ACC112 (cell line): ENCODE data around the gene F12.
"Not testable (repeated sequence)": the region's sequence is repeated elsewhere in the genome, so short reads cannot be mapped to it uniquely, and the experiment has no call there.

Source experiments
- H2AFZ ChIP-seq: fragments of 200-600 bp; sonication (generic); one replicate; pipeline ENCODE4 v1.6.0; 2017; ENCODE audit warnings: antibody characterized with exemption, low read length; ENCODE audit not compliant: unreplicated experiment
- H3K27ac ChIP-seq: fragments of 200-600 bp; sonication (generic); 2 replicates; pipeline ENCODE4 v1.5.1; 2014; ENCODE audit warnings: low read depth, mild to moderate bottlenecking, antibody characterized with exemption, low read length, moderate library complexity
- H3K27me3 ChIP-seq: fragments of 200-600 bp; sonication (generic); 2 replicates; pipeline ENCODE4 v1.6.1; 2014; ENCODE audit warnings: mild to moderate bottlenecking, antibody characterized with exemption, low read length, moderate library complexity, mixed read lengths; ENCODE audit not compliant: insufficient read depth
- H3K36me3 ChIP-seq: fragments of 200-600 bp; sonication (generic); 2 replicates; pipeline ENCODE4 v1.6.1; 2016; ENCODE audit warnings: mild to moderate bottlenecking, antibody characterized with exemption, low read length, moderate library complexity, mixed read lengths; ENCODE audit not compliant: insufficient read depth
- H3K4me1 ChIP-seq: fragments of 200-600 bp; sonication (generic); one replicate; pipeline ENCODE4 v1.6.1; 2016; ENCODE audit warnings: low read length, mixed read lengths; ENCODE audit not compliant: insufficient read depth, unreplicated experiment, control insufficient read depth
- H3K4me3 ChIP-seq: fragments of 200-600 bp; sonication (generic); 2 replicates; pipeline ENCODE4 v1.5.1; 2014; ENCODE audit warnings: mild to moderate bottlenecking, low read depth, low read length
- H3K79me2 ChIP-seq: fragments of 200-600 bp; sonication (generic); one replicate; pipeline ENCODE4 v1.6.0; 2016; ENCODE audit warnings: low read length; ENCODE audit not compliant: control insufficient read depth, unreplicated experiment, insufficient read depth

Gene F12

DNA sequence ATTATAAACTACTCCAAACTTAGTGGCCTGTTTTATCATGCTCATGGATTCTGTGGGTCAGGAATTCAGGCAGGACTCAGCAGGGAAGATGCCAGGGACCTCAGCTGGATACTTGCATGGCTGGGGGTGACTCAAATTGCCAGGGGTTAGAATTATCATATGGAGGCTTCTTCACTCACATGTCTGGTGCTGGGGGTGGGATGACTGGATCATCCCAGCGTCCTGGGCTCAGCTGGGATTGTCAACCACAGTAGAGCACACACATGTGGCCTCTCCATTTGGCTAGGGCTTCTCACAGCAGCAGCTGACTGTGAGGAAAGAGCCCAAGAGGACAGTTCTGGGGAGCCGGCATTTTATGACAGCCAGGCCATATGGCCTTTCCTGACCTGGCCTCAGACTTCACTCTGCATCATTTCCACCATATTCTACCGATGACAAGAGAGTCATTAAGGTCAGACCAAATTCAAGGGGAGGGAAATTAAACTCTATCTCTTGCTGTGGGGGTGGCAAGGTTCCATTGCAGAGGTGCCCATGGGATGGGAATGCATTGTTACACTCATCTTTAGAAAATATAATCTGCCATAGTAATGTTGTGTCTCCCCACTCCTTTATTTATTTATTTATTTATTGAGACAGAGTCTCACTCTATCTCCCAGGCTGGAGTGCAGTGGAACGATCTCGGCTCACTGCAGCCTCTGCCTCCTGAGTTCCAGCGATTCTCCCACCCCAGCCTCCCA lies 11.9 kb upstream of the F12 start:
- H2AFZ ChIP-seq, result no peak overlapping the region
- peaks cover 5% of the 10 kb centered on the region for H3K4me1 ChIP-seq
- H3K4me3 ChIP-seq, result no peak overlapping the region
- H3K36me3 ChIP-seq, result no peaks in the 10 kb centered on the region
- H3K27ac ChIP-seq, result no peak overlapping the region
- no peaks in the 10 kb centered on the region for H3K27me3 ChIP-seq
- H3K79me2 ChIP-seq, result no peaks in the 10 kb centered on the region

DNA sequence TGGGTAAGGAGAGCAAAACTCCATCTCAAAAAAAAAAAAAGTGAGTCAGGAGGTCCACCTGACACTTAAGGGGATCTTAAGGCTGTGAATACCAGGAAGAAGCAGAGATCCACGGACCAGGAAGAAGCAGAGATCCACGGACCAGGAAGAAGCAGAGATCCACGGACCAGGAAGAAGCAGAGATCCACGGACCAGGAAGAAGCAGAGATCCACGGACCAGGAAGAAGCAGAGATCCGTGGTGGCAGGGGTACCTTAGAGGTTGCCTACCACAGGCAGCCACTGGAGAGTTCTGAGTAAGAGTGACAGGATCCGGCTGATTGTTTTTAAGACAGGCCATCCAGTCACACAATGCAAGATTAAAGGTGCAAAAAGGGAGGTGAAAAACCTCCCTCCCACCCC lies 11.1 kb upstream of the F12 start:
- H3K4me1 ChIP-seq, H3K27ac ChIP-seq, H3K27me3 ChIP-seq, H3K79me2 ChIP-seq, H3K36me3 ChIP-seq, H3K4me3 ChIP-seq, H2AFZ ChIP-seq: not testable (repeated sequence)

DNA sequence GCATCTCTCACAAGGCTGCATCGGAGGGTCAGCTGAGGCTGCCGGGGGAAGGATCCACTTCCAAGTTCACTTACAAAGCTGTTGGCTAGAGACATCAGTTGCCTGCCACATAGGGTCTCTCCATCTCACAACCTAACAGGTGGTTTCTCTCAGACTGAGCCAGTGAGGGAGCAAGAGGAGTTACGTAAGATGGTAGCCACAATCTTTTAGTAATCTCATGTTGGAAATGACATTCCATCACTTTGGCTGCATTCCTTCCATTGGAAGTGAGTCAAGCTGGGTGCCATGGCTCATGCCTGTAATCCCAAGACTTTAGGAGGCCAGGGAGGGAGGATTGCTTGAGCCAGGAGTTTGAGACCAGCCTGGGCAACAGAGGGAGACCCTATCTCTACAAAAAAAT lies 9.7 kb upstream of the F12 start:
- Histone ChIP-seq H3K27me3 (no peaks in the 10 kb centered on the region), H3K79me2 (no peaks in the 10 kb centered on the region), H3K4me3 (no peak overlapping the region), H2AFZ (no peak overlapping the region), H3K27ac (no peak overlapping the region), H3K36me3 (no peaks in the 10 kb centered on the region), H3K4me1 (no peaks in the 10 kb centered on the region)

DNA sequence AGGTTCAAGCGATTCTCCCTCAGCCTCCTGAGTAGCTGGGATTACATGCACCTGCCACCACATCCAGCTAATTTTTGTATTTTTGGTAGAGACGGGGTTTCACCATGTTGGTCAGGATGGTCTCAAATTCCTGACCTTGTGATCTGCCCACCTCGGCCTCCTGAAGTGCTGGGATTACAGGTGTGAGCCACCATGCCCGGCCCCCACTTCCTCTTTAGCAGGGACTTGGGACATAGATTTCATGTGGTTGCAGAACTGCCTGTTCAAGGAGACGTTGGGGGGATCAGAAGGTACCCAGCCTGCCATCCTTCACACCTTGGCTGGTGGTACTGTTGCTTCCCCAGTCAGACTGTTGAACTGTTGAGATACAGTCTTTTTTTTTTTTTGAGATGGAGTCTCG lies 7.7 kb upstream of the F12 start:
- not testable (repeated sequence) for H3K27ac ChIP-seq, H3K4me3 ChIP-seq, H2AFZ ChIP-seq, H3K4me1 ChIP-seq, H3K79me2 ChIP-seq, H3K27me3 ChIP-seq, H3K36me3 ChIP-seq

DNA sequence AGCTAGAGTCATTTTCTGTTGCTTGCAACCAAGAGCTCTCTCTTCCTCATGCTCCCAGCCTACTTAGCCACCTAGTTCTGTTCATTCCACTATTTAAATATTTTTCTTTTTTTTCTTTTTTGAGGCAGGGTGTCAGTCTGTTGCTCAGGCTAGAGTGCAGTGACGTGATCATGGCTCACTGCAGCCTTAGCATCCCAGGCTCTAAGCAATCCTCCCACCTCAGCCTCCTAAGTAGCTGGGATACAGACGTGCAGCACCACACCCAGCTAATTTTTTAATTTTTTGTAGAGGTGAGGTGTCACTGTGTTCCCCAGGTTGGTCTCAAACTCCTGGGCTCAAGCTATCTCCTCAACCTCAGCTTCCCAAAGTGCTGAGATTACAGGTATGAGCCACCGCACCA lies 5.1 kb upstream of the F12 start:
- Histone ChIP-seq H3K4me3 (no peak overlapping the region), H3K27me3 (no peaks in the 10 kb centered on the region), H3K36me3 (no peaks in the 10 kb centered on the region), H2AFZ (no peak overlapping the region), H3K27ac (no peak overlapping the region), H3K79me2 (no peaks in the 10 kb centered on the region), H3K4me1 (no peaks in the 10 kb centered on the region)

DNA sequence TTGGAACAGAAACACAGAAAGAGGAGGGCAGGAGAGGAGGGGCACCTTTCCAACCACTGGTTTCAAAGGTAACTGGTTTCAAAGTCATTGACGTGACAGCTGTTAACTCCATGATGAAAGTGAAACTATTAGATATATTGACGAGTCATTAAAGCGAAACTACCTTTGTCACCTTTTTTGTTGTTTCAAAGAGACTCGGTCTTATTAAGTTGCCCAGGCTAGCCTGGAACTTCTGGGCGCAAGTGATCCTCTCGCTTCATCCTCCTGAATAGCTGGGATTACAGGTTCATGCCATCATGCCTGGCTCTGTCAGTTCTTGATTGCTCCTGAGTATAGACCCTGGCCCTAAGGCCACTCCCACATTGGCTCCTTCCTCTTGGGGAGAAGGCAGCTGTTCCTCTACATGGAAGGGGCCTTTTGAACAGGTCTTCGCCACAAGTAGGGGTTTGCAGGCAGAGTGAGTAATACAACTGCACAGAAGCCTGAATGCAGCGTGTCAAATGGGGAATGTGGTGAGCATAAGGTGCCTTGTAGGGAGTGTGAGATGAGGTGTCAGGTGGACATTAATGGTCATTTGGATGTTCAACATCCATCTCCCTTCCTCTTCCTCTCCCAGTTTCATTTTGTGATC lies 3.4 kb upstream of the F12 start:
- H3K4me1 ChIP-seq, result no peaks in the 10 kb centered on the region
- no peak overlapping the region for H3K4me3 ChIP-seq
- H3K27ac ChIP-seq, result no peak overlapping the region
- no peak overlapping the region for H2AFZ ChIP-seq
- no peaks in the 10 kb centered on the region for H3K36me3 ChIP-seq
- no peaks in the 10 kb centered on the region for H3K79me2 ChIP-seq
- H3K27me3 ChIP-seq, result no peaks in the 10 kb centered on the region

DNA sequence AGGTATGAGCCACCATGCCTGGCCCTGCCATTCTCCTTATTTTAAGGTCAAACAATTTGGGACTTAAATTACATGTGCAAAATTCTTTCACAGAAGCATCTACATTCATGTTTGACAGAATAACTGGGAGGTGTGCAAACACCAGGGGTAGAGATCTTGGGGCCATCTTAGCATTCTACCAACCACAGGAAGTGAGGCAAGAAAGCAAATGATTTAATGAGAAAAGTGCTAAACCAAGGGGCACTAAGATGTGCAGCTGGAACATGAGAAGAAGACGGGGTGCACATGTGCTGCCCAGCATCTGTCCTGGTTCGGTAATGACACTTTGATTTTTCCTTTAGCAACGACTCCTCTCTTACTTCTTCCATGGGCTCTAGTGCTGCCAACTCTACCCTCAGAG lies 1.2 kb upstream of the F12 start:
- Histone ChIP-seq H3K36me3 (no peaks in the 10 kb centered on the region), H3K27ac (no peak overlapping the region), H2AFZ (no peak overlapping the region), H3K4me1 (no peaks in the 10 kb centered on the region), H3K27me3 (no peaks in the 10 kb centered on the region; the same call in 1 of the 2 replicates), H3K4me3 (no peak overlapping the region), H3K79me2 (no peaks in the 10 kb centered on the region)

DNA sequence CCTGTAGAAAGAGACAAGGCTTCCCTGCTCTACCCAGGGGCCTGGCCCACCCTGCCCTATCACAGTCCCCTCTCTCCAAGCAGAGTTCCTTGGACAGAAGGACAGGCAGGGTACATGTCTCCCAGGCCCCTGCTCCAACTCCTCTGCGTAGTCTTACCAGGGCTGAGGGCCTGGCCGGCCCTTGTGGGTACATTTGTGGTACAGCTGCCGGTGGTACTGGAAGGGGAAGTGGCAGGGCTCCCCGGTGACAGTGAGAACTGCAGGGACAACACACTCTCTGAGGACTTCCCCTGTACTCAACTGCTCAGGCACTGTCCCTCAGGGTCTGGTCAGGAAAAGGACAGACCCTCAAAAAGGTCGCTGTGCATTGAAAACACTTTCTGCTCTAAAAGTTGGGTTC lies 3.6 kb downstream of the F12 start:
- Histone ChIP-seq H3K4me3 (no peak overlapping the region), H2AFZ (no peak overlapping the region), H3K36me3 (no peaks in the 10 kb centered on the region), H3K27me3 (peaks cover 24% of the 10 kb centered on the region), H3K79me2 (no peaks in the 10 kb centered on the region), H3K27ac (no peak overlapping the region), H3K4me1 (peaks cover 8% of the 10 kb centered on the region)

DNA sequence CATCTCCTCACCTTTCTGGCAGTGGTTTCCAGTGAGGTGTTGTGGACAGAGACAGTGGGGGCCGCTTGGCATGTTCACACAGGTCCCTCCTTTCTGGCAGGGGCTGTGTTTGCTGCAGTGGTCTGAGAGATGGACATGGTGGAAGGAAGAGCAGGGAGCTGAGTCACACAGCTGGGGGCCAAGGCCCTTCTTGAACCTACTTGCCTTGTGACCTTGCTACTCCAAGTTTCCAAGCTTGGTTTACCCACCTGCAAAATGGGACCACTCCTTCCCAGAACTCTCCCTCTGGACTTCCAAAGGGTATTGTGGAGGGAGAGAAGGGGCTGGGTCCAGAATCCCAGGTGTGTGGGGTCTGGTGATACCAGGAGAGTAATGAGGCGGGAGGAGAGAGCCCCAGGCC lies 4.1 kb downstream of the F12 start:
- Histone ChIP-seq H3K27me3 (peaks cover 28% of the 10 kb centered on the region), H3K4me3 (no peak overlapping the region), H3K27ac (no peak overlapping the region), H3K4me1 (peaks cover 8% of the 10 kb centered on the region), H2AFZ (no peak overlapping the region), H3K79me2 (no peaks in the 10 kb centered on the region), H3K36me3 (no peaks in the 10 kb centered on the region)

DNA sequence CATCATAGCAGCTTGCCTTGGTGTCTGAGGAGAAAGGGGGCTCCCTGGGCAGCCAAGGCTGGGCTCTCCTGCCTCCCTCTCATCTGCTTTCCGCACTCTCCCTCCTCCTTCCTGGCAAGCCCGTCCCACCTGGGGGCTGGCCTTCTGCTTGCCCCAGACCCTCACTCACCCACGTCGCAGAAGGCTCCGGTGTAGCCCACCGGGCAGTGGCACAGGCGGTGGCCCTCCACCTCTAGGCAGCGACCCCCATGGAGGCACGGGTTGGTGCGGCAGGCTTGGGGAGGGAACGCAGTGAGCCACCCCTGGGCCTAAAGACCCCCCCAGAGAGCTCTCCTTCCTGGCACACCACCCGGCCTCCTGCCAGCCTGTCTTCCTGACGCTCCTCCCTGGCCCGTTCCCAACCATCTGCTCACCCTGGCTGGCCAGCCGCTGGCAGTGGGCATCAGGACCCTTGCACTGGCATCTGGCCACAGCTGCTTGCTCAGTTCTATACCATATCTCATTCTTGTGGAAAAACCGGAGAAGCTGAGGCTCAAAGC lies 4.7 kb downstream of the F12 start:
- H3K4me3 ChIP-seq, result peak overlapping the region; percentile 77
- H3K4me1 ChIP-seq, result peaks cover 8% of the 10 kb centered on the region
- H3K36me3 ChIP-seq, result no peaks in the 10 kb centered on the region
- H3K27ac ChIP-seq, result no peak overlapping the region
- peak overlapping the region; percentile 77 for H2AFZ ChIP-seq
- H3K27me3 ChIP-seq, result peaks cover 34% of the 10 kb centered on the region
- H3K79me2 ChIP-seq, result no peaks in the 10 kb centered on the region
